ENCODE results near the gene LDLRAD4.

LDLRAD4 gene

DNA sequence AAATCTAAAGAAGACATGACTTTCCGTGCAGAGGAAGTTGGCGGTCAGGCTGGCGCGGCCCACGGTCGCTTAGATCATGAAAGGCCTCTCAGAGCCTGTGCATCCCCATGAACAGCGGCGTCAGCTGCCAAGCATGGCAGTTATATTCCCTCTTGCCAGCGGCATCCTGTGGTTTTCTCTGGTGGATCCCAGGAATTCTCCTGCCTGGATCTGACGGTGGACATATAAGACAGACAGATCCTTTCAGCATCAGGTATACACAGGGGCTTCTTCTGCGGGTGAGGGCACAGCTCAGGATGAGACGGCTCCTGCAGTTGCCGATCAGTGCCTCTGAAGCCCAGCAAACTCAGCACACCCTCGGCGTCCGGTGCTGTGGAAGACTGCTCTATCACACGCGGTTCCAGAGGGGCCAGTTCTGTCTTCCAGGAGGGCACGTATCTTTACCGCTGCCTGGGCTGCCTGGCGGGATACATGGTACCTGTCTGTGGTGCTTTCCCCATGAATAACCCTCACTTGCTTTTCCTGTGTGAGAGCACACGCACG lies 157.8 kb downstream of the LDLRAD4 start:
- Histone ChIP-seq H3K4me3 (ENCODE audit: low read depth, low read length) (no peak overlapping the region), H3K27ac (no peak overlapping the region), H3K27me3 (ENCODE audit: control insufficient read depth, insufficient read depth, low read length) (no peaks in the 10 kb centered on the region)

DNA sequence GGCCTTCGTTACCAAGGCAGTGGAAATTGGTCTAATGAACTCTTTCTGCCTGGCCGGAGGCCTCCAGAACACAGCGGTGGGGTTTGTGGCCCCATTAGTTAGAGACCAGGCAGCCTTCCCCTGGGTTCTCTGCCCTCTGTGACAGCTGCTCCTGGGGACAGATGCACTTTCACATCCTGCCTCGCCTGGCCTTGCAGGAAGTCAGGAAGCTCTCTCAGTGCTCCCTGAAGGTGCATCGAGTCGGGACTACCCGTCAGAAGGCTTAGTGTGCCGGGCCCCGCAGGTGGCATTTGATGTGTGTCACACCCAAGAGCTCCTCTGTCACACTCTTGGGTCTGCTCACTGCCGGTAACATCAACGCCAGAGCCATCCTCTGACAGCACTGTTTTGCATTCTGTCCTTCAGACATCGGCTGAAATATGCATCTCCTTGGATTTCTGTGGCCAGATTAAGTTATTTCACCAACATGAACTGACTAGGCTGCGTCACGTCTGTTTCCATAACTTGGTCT lies 158.3 kb downstream of the LDLRAD4 start:
- TF ChIP-seq, protein P1, sequence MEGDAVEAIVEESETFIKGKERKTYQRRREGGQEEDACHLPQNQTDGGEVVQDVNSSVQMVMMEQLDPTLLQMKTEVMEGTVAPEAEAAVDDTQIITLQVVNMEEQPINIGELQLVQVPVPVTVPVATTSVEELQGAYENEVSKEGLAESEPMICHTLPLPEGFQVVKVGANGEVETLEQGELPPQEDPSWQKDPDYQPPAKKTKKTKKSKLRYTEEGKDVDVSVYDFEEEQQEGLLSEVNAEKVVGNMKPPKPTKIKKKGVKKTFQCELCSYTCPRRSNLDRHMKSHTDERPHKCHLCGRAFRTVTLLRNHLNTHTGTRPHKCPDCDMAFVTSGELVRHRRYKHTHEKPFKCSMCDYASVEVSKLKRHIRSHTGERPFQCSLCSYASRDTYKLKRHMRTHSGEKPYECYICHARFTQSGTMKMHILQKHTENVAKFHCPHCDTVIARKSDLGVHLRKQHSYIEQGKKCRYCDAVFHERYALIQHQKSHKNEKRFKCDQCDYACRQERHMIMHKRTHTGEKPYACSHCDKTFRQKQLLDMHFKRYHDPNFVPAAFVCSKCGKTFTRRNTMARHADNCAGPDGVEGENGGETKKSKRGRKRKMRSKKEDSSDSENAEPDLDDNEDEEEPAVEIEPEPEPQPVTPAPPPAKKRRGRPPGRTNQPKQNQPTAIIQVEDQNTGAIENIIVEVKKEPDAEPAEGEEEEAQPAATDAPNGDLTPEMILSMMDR (IDR thresholded peaks at IDR 0.05): no peak
- Histone ChIP-seq H3K9me3 (ENCODE audit: control insufficient read depth, low read length) (no peaks in the 10 kb centered on the region), H3K4me1 (peaks cover 5% of the 10 kb centered on the region)

More for the DNA sequence above, 157.8 kb downstream of the LDLRAD4 start:
- no peaks in the 10 kb centered on the region for H3K9me3 ChIP-seq (ENCODE audit: control insufficient read depth, low read length)
- TF ChIP-seq, protein P1 (IDR thresholded peaks at IDR 0.05): no peak
- H3K4me1 ChIP-seq: peaks cover 5% of the 10 kb centered on the region
- H3K9ac ChIP-seq: no peak overlapping the region
- no peak overlapping the region for H2AFZ ChIP-seq
- H3K36me3 ChIP-seq (ENCODE audit: control insufficient read depth, insufficient read depth, low read length): no peaks in the 10 kb centered on the region
- H3K4me2 ChIP-seq (ENCODE audit: low read length): no peak overlapping the region
- H3K79me2 ChIP-seq: no peaks in the 10 kb centered on the region

GRCh38 chr18:13377496-13377895 lies 158.9 kb downstream of the LDLRAD4 start:
- TF ChIP-seq, protein P1 (IDR thresholded peaks at IDR 0.05): no peak
- Histone ChIP-seq H3K27me3 (ENCODE audit: control insufficient read depth, insufficient read depth, low read length) (no peaks in the 10 kb centered on the region), H3K4me1 (peaks cover 5% of the 10 kb centered on the region), H3K27ac (no peak overlapping the region), H3K9me3 (ENCODE audit: control insufficient read depth, low read length) (no peaks in the 10 kb centered on the region), H3K9ac (no peak overlapping the region), H3K4me2 (ENCODE audit: low read length) (no peak overlapping the region), H3K36me3 (ENCODE audit: control insufficient read depth, insufficient read depth, low read length) (no peaks in the 10 kb centered on the region), H3K79me2 (no peaks in the 10 kb centered on the region), H3K4me3 (ENCODE audit: low read depth, low read length) (no peak overlapping the region), H2AFZ (no peak overlapping the region)

More for the DNA sequence above, 158.3 kb downstream of the LDLRAD4 start:
- Histone ChIP-seq H3K36me3 (ENCODE audit: control insufficient read depth, insufficient read depth, low read length) (no peaks in the 10 kb centered on the region), H3K27ac (no peak overlapping the region), H3K9ac (no peak overlapping the region), H3K79me2 (no peaks in the 10 kb centered on the region), H2AFZ (no peak overlapping the region), H3K4me2 (ENCODE audit: low read length) (no peak overlapping the region), H3K27me3 (ENCODE audit: control insufficient read depth, insufficient read depth, low read length) (no peaks in the 10 kb centered on the region), H3K4me3 (ENCODE audit: low read depth, low read length) (no peak overlapping the region)

DNA sequence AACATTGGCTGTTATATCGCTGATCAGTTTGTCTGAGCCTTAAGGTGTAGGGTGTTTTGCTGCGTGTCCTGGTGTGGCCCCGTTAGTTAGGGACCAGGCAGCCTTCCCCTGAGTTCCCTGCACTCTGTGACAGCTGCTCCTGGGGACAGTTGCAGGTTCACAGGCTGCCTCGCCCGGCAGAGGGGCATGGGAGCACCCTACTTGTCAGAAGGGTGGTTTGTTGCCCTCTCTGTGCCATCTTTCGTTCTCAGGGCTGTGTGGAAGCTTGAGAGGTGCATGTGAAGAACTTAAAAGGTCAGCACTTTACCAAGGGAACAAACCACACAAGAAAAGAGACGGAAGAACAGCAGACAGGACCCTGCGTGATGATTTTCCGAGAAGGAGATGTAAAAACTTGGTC lies 159.6 kb downstream of the LDLRAD4 start:
- Histone ChIP-seq H3K9ac (no peak overlapping the region), H3K27ac (no peak overlapping the region), H3K4me3 (ENCODE audit: low read depth, low read length) (no peak overlapping the region), H3K9me3 (ENCODE audit: control insufficient read depth, low read length) (no peaks in the 10 kb centered on the region), H3K27me3 (ENCODE audit: control insufficient read depth, insufficient read depth, low read length) (no peaks in the 10 kb centered on the region), H3K79me2 (peaks cover 2% of the 10 kb centered on the region), H3K4me2 (ENCODE audit: low read length) (no peak overlapping the region), H3K36me3 (ENCODE audit: control insufficient read depth, insufficient read depth, low read length) (no peaks in the 10 kb centered on the region), H3K4me1 (peaks cover 5% of the 10 kb centered on the region), H2AFZ (no peak overlapping the region)
- TF ChIP-seq, protein P1 (IDR thresholded peaks at IDR 0.05): no peak
